Inflammatory macrophage treated with lipopolysaccharide for 4 hours (primary cell): ENCODE measurements around the gene CFAP70.
A peak's percentile ranks its signal among the peaks of the same experiment; 100 is the strongest.
"Not testable (repeated sequence)": the region's sequence is repeated elsewhere in the genome, so short reads cannot be mapped to it uniquely, and the experiment has no call there.

ENCODE experiments used
- DNase-seq: peaks from one replicate; pipeline ENCODE4 v3.0.0-alpha.2; 2020

CFAP70 gene

DNA sequence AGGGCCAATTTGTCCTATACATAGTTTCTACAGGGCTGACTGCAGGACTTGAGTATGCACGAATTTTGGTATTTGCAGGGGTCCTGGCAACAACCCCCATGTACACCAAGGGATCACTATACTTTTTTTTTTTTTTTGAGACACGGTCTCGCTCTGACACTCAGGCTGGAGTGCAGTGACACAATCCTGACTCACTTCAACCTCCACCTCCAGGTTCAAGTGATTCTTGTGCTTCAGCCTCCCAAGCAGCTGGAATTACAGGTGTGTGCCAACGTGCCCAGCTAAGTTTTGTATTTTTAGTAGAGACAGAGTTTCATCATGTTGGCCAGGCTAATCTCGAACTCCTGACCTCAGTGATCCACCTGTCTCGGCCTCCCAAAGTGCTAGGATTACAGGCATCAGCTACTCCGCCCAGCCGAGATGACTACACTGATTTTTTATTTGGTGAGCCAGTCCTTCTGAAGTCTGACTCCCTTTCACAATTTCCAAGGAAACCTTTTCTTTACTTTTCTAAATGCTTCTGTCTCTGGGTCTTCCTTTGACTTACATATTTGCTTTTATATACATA lies 19.8 kb downstream of the CFAP70 start:
- DNase-seq: no peak

DNA sequence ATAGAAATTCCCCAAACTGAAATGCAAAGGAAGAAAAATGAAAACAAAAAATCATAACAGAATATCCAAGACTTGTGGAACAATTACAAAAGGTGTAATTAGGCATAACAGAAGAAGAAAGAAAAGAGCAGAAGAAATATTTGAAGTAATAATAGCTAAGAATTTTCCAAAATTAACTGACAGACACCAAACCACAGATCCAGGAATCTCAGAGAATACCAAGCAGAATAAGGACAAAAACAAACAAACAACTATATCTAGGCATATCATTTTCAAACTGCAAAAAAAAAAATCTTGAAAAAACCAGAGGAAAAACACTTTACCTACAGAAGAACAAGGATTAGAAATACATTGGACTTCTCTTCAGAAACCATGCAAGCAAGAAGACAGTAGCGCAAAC lies 25.5 kb downstream of the CFAP70 start:
- DNase-seq: no peak

DNA sequence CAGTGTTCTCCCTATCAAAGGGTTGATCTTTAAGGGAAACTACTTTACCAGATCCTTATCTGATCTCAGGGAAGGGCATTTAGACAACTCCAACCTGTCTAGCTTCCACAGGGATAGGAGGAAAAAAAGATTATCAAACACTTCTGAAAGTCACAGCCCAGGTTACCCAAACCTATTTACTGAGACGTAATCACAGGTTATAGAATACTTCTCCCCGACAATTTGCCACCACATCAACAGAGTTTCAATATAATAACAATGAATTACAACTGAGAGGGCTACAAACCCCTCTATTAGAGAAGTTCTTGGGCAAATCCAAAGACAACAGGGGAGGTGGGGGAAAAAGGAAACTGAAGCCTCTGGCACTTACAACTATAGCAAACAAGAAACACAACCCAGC lies 26.3 kb downstream of the CFAP70 start:
- no peak for DNase-seq

DNA sequence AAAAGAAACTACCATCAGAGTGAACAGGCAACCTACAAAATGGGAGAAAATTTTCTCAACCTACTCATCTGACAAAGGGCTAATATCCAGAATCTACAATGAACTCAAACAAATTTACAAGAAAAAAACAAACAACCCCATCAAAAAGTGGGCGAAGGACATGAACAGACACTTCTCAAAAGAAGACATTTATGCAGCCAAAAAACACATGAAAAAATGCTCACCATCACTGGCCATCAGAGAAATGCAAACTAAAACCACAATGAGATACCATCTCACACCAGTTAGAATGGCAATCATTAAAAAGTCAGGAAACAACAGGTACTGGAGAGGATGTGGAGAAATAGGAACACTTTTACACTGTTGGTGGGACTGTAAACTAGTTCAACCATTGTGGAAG lies 30.1 kb downstream of the CFAP70 start:
- DNase-seq: not testable (repeated sequence)

DNA sequence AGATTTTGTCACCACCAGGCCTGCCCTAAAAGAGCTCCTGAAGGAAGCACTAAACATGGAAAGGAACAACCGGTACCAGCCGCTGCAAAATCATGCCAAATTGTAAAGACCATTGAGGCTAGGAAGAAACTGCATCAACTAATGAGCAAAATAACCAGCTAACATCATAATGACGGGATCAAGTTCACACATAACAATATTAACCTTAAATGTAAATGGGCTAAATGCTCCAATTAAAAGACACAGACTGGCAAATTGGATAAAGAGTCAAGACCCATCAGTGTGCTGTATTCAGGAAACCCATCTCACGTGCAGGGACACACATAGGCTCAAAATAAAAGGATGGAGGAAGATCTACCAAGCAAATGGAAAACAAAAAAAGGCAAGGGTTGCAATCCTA lies 33.4 kb downstream of the CFAP70 start:
- DNase-seq: not testable (repeated sequence)

DNA sequence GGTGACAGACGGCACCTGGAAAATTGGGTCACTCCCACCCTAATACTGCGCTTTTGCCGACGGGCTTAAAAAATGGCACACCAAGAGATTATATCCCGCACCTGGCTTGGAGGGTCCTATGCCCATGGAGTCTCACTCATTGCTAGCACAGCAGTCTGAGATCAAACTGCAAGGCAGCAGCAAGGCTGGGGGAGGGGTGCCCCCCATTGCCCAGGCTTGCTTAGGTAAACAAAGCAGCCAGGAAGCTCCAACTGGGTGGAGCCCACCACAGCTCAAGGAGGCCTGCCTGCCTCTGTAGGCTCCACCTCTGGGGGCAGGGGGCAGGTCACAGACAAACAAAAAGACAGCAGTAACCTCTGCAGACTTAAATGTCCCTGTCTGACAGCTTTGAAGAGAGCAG lies 35.1 kb downstream of the CFAP70 start:
- DNase-seq: not testable (repeated sequence)

DNA sequence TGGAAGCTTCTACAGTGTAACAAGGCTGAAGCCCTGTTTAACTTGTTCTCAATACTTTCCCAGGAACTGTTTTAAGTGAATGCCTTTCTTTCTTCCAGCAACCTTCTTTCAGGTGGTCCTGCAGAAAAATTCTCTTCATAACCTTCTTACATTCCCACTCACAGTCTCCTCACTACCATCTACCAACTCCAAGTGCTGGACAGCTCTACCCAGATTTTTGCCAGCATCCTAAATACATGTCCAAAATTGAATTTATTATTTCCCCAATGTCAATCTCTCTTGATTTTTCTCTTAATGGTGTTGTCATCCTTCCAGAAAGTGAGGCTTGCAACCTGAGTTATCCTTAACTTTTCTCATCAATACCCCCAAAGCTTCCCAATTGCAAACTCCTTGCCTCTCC lies 48.2 kb downstream of the CFAP70 start:
- no peak for DNase-seq

DNA sequence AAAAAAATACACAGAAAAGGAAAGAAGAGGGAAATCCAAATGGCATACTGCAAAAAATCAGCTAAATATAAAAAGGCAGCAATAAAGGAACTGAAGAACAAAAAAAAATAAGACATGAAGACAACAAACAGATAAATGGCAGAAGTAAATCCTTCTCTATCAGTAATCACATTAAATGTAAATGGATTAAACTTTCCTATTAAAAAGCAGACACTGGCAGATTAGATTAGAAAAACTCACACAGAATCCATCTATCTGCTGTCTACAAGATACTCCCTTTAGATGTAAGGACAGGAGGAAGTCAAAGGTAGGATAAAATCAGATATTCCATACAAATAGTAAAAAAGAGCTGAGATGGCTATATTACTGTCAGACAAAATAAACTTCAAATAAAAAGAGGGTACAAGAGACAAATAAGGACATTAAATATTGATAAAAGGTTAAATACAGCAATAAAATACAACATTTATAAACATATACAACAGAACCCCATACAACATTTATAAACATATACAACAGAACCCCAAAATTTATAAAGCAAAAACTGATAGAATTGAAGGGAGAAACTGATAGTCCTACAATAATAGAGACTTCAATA lies 51.4 kb downstream of the CFAP70 start:
- DNase-seq: no peak

DNA sequence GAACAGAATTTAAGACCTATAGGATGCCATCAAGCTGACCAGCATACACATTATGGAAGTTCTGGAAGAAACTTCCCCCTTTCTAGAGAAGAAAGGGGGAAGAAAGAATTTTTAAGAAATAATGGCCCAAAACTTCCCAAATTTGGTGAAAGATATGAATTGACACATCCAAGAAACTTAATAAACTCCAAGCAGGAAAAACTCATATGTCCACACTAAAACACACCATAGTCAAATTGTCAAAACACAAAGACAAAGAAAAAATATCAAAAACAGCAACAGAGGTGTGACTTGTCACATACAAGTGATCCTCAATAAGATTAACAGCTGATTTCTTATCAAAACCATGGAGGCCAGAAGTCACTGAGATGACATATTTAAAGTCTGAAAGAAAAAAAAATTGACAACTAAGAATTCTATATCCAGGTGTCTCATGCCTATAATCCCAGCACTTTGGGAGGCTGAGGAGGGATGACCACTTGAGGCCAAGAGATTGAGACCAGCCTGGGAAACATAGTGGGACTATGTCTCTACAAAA lies 52.4 kb downstream of the CFAP70 start:
- no peak for DNase-seq

DNA sequence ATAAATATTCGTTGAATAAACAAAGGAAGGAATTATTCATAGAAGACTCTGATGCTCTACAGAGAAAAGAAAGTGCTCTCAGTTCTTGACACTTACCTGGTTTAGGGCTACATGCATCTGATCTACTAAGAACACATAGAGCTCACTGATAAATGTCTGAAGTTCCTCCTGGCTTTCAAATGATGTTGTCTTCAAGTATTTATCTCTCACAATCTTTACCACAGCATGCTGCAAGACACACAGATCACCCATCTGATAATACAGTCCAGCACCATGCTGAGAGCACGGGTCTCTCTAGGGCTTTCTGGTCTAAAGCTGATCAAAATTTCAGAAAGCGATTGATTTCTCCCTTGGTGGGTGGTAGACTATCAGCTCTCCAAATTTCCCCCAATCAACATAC lies 61.7 kb downstream of the CFAP70 start:
- DNase-seq: no peak

DNA sequence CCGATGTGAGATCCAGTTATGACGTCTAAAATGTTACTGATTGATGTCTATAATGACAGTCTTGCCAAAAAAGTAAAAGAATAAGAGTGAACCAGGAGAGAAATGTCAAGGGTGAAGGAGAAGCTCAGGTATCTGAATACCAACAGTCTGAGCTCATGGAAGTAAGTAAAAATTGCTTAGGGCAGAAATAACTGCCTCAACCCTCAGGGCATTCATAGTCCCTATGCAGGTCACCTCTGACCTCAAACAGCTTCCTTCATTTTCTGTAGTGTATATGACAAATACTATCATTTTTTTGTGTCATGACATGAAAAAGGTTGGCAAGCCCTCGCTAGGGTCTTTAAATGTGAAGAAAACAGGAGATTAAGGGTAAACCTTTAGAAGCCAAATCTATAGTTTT lies 65.2 kb downstream of the CFAP70 start:
- DNase-seq: no peak

DNA sequence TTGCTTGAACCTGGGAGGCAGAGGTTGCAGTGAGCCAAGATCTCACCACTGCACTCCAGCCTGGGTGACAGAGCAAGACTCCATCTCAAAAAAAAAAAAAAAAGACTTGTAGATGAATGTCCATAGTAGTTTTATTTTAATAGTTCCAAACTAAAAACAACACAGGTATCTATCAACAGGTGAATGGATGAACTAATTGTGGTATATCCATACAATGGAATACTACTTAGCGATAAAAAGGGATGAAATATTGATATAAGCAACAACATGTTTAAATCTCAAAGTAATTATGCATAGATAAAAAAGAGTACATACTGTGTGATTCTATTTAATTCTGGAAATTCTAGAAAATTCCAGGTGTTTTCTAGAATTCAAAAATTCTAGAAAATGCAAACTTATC lies 68.7 kb downstream of the CFAP70 start:
- no peak for DNase-seq

DNA sequence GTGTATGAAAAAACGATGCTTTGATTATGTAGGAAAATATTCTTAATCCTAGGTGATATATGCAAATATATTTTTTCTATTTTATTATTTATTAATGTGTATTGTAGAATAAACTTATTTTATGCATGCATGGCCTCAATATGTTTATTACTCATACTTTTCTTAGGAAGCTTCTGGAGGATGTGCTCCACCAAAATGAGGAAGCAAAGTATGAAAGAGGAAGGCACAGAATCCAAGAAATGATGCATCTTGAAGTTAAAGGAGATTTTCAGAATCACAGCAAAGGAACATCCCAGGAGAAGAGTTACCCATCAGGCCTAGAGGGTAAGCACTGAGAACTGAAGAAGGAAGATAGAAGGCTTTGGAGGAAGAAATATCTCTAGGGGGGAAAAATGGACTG lies 71.2 kb downstream of the CFAP70 start:
- DNase-seq: peak; percentile 64

DNA sequence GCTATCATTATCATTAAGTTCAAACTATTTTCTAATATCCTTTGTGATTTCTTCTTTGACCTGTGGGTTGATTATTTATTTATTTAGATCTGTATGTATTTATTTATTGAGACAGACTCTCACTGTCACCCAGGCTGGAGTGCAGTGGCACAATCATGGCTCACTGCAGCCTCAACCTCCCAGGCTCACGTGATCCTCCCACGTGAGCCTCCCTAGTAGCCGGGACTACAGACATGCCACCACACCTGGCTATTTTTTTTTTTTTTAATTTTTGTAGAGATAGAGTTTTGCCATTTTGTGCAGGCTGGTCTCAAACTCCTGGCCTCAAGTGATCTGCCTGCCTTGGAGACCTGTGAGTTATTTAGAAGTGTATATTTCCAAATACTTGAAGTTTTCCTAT lies 77.6 kb downstream of the CFAP70 start:
- DNase-seq: no peak

DNA sequence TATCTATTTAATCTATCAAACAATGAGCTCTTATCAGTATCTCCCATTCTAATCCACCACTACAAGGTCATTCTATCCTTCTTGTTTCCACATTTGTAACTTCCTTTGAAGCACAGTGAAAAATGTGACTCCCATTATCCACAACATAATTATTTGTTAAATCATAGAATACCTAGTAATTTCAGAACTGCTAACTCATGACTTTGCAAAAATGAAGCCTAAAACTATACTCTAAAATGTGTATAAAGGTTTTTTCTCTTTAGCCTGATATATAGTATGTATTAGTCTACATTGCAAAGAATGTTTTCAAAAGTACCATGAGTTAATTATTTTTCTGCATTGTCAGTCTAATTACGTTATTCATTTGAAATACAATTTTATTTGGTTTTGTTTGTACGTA lies 94.2 kb downstream of the CFAP70 start:
- no peak for DNase-seq

DNA sequence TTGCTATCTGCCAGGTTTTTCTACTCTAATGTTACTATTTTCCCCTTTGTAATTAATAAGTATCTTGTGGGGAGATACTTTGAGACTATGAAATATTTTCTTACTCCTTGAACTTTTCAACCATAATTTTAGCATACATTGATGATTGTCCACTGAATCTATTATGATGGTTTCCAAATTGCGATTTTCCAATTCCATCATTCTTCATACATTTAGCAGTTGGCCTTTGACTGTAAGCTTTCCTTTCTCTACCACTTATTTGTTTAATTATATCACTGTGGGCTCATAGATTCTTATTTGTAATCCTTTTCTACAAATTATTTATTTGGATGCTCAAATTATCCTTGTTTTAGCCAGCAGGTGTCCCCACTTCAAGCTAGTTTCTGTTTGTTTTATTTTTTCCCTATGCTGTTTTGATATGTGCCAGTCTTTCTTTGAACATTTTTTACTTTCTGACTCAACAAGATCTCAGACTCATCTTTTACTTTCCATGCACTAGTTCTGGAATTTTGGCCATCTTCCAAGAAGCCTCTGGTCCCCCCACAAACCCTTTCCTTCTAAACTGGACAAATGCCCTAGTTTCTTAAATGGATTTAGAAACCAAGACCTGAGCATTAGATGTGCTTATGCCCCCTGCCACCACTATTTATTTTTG lies 94.8 kb downstream of the CFAP70 start:
- peak; percentile 18 for DNase-seq

DNA sequence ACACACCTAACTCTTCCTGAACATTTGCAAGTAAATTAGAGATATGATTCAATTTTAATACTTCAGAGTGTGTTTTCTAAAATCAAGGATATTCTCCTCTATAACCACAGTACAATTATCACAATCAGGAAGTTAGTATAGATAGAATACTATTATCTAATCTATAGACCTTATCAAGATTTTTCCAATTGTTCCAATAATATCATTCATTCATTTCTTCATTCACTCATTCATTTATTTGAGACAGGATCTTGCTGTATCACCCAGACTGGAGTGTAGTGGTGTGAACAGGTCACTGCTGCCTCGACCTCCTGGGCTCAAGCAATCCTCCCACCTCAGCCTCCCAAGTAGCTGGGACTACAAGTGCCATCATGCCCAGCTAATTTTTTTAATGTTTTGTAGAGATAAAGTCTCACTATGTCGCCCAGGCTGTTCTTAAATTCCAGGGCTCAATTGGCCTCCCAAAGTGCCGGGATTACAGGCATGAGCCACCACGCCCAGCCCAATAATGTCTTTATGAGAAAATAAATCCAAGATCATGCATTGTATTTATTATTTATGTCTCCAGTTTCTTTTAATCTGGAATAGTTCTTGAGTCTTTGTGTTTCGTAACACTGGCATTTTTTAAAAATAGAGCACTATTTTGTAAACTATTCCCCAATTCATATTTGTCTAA lies 95.6 kb downstream of the CFAP70 start:
- DNase-seq: no peak

DNA sequence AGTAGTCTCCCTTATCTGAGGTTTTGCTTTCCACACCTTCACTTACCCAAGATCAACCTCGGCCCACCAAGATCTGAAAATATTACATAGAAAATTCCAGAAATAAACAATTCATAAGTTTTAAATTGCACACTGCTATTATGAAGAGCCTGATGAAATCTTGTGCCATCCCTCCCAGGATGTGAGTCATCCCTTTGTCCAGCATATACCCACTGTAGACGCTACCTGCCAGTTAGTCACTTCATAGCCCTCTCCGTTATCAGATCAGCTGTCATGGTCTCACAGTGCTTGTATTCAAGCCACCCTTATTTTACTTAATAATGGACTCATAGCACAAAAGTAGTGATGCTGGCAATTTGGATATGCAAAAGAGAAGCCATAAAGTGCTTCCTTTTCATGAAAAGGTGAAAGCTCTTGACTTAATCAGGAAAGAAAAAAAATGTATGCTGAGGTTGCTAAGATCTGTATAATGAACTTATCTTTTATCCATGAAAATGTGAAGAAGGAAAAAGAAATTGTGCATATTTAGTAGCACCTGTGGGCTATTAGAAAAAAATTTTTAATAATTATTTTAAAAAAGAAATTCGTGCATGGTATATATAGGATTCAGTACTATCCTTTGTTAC lies 96.4 kb downstream of the CFAP70 start:
- DNase-seq: no peak

DNA sequence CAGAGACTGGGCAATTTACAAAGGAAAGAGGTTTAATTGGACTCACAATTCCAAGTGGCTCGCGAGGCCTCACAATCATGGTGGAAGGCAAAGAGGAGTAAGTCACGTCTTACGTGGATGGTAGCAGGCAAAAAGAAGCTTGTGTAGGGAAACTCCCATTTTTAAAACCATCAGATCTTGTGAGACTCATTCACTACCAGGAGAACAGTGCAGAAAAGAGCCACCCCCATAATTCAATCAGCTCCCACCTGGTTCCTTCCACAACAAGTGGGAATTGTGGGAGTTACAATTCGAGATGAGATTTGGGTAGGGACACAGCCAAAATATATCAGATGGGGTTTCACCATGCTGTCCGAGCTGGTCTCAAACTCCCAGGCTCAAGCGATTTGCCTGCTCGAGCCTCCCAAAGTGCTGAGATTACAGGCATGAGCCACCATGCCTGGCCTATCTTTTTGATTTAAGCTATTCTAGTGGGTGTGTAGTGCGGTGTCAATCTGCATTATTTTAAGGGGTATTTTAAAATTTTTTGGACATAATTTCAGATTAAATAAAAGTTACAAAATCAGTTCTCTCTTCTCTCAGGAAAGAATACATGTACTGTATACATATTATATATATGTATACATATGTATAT lies 97.2 kb downstream of the CFAP70 start:
- no peak for DNase-seq

DNA sequence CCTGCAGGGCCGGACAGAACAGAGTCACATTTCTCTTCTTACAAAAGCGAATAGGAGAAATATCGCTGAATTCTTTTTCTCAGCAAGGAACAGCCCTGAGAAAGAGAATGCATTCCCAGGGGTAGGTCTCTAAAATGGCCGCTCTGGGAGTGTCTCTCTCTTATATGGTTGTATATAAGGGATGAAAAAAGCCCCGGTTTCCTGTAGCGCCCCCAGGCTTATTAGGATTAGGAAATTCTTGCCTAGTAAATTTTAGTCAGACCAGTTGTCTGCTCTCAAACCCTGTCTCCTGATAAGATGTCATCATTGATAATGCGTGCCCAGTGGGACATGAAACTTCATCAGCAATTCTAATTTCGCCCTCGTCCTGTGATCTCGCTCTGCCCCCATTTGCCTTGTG lies 100.1 kb downstream of the CFAP70 start:
- not testable (repeated sequence) for DNase-seq

DNA sequence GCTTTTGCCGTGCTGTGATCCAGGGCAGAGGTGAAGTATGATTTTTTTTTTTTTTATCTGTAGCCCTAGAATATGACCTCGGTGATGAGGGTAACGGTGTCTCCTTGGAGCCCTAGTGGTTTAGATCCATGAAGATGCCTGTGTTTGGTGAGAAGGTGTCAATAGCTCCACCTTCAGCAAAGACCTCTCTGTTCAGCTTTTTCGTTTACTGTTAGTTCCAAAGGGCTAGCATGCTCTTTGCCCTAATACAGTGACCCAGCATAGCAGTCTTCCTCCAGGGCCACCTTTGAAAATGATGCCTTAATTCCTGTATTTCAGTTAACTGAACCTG lies 105.5 kb downstream of the CFAP70 start:
- DNase-seq: no peak

DNA sequence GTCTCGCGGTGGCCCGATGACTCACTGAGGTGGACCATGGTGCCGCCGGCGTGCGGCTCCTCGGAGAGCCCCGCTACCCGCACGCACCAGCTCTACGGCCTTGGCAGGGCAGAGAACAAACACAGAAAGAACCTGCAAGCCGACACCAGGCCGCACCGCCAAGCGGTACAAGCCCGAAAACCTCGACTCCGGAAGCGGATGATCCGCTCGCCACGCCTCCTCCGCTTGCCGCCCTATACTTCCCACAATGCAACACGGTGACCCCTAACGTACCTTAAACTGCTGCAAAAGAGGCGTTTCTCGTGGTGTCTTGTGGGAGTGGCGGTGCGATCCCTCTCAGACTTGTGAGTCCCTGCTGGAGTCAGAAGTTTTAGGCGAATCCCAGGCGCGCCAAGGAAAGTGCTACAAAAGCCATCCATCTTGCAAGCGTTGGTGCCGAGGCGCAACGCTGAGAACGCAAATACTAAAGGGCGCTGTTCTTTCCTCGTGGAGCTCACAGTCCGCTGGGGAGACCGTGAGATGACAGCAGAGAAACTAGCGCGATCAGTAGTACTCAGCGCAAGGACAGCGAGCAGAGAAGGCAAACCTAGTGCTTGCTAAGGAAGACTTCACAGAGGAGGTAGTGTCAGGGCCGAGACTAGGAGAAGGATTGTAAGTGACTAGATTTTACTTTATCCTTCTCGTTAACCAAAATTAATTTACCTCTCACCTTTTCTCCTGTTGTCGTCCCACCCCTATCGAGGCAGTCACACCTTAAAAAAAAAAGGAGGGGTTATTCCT lies 106.0 kb downstream of the CFAP70 start, which contains the start of gene MRPS16:
MRPS16 (minus strand) TSS at position 200 of the 780 bp plus-strand sequence; CDS start at position 38, 162 bp downstream.
- DNase-seq: peak; percentile 97
